COR-L47 (cell line): ENCODE results near the gene RPL26.
"Not testable (repeated sequence)": the region's sequence is repeated elsewhere in the genome, so short reads cannot be mapped to it uniquely, and the experiment has no call there.

Experiments
- DNase-seq: peaks from one replicate; lab custom pipeline; 2025; lab: John Stamatoyannopoulos, UW

RPL26 gene

GRCh38 chr17:8365143-8365542 is 17.9 kb downstream of the RPL26 start:
- DNase-seq = no peak

- no peak for DNase-seq
Observed at GRCh38 chr17:8362651-8363332, 20.2 kb downstream of the RPL26 start.

GRCh38 chr17:8360751-8361150 is 22.2 kb downstream of the RPL26 start:
- DNase-seq = no peak

GRCh38 chr17:8360260-8360659 is 22.7 kb downstream of the RPL26 start:
- DNase-seq = no peak

- no peak for DNase-seq
Observed at GRCh38 chr17:8359769-8360168, 23.2 kb downstream of the RPL26 start.

GRCh38 chr17:8357910-8358309 is 25.1 kb downstream of the RPL26 start:
- no peak for DNase-seq

- DNase-seq = no peak
Observed at GRCh38 chr17:8354236-8354635, 28.8 kb downstream of the RPL26 start.

GRCh38 chr17:8353736-8354135 is 29.3 kb downstream of the RPL26 start:
- DNase-seq = no peak

GRCh38 chr17:8350339-8350738 is 32.7 kb downstream of the RPL26 start:
- no peak for DNase-seq

- DNase-seq = not testable (repeated sequence)
Observed at GRCh38 chr17:8347001-8347400, 36.0 kb downstream of the RPL26 start.

GRCh38 chr17:8345951-8346665 is 36.9 kb downstream of the RPL26 start:
- DNase-seq = no peak

GRCh38 chr17:8345052-8345690 is 37.8 kb downstream of the RPL26 start:
- no peak for DNase-seq

- DNase-seq = no peak
Observed at GRCh38 chr17:8341456-8341855, 41.5 kb downstream of the RPL26 start.

GRCh38 chr17:8339540-8339939 is 43.5 kb downstream of the RPL26 start, which contains the start of gene ODF4:
ODF4 (plus strand) TSS chr17:8339840; CDS start chr17:8340052, 212 bp downstream.
- DNase-seq = no peak

GRCh38 chr17:8338753-8339140 is 44.2 kb downstream of the RPL26 start:
- DNase-seq = no peak

- no peak for DNase-seq
Observed at GRCh38 chr17:8337802-8338752, 44.9 kb downstream of the RPL26 start.

GRCh38 chr17:8333281-8333680 is 49.7 kb downstream of the RPL26 start:
- no peak for DNase-seq

GRCh38 chr17:8332688-8333087 is 50.3 kb downstream of the RPL26 start:
- no peak for DNase-seq

- DNase-seq = no peak
Observed at GRCh38 chr17:8332128-8332527, 50.9 kb downstream of the RPL26 start.
